ENCODE results near the gene PTPN9.
A peak's percentile ranks its signal among the peaks of the same experiment; 100 is the strongest.
"Not testable (repeated sequence)": the region's sequence is repeated elsewhere in the genome, so short reads cannot be mapped to it uniquely, and the experiment has no call there.

The PTPN9 gene

DNA sequence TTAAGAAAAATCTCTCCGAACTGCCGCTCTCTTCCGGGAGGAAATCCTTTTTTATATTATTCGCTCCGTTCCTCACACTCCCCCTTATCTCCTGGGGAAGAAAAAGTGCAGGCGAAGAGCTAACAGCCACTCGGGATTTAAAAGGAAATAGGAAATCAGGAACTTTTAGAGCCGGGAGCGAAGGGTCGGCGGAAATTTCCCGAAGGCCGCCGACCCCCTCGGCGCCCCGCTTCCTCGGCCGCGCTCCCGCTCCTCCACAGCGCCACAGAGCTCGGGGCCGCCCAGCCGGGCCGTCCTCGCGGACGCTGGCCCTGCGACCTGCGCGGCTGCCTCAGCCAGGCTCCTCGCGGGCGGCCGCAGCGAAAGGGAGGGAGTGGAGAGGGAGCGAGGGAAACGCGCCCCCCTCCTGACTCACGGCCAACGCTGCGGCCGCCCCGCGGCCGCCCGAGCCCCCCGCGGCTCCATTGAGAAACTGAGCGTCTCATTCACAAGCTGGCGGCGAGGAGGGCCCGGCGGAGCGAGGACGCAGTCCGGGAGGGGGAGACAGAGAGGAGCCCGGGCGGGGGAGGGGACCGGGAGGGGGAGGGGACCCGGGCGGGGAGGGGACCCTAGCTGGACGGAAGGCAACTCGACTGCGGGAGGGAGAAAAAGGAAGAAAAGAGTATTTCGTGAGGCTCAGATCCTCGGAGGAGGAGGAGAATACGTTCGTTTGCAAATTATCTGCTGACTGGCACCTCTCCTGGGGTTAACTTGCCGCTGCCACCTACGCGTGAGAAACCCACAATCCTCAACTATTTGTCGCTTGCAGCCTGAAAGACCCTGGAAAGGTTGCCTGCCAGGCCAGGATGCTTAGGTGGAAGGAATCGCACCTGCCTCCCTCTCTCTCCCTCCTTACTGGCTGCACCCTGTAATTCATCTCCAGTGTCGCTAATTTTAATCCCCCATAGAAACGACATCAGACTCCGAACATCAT lies at the start of gene PTPN9:
PTPN9 (minus strand) TSS at position 368 of the 973 bp plus-strand sequence. CDS start 539 bp downstream, outside the sequence.
- DNase-seq, result peak; percentile 61 to 66

DNA sequence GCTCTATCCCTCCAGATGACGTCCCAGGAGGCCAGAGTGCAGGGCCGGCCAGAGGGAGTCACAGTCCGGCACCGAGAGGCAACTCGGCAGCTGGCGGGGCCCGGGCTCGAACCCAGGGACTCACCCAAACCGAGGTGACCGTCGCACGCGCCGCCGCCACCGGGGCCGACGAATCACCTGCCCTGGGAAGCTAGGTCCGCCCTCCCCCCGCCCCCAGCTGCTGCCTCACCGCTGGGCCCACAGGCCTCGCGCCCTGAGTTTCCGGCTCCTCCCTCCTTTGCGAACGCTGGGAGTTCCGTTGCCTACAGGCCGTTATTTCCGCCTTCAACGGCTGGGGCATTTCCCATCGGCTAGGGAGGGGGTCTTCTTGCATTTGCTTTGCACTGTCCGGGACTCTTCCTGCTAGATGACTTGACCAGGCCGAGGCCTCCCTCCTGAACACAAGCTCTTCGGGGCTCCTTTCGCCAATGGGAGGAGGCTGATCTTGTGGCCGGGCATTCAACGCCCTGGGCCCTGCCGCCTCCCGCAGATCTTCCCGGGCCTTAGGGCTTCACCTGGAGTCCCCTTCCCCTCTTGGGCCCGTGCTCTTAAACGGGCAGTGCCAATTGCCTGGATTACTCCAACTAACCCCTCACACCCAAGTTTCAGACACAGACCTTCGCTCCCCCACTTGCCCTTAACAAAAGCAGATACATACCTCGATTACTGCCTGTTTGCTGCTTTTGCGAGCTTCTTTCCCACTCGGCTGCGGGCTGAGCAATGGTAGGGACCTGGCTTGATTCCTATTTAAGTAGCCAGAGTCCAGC lies 46.6 kb upstream of the PTPN9 start, which contains the start of gene SNUPN:
SNUPN (minus strand) TSS at position 184 of the 806 bp plus-strand sequence. CDS start 4,674 bp downstream, outside the sequence.
- DNase-seq, result peak; percentile 89 to 92

DNA sequence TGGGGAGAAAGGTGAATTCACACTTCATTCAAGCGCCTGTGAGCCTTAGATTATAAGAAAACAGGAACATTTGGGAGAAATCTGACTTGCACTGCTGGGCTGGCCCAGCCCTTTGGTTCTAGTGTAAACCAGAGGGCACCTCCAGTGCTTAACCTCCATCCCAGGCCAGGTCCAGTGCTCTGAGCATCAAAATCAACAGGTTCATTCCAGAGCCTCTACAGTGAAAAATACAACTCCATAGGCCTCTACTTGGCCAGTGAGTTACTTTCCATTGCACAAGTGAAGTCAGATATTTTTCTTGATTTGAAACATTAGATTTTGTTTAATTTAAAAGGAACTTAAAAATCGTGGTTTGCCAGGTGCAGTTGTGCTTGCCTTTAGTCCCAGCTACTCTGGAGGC lies 43.4 kb upstream of the PTPN9 start:
- DNase-seq, result no peak

DNA sequence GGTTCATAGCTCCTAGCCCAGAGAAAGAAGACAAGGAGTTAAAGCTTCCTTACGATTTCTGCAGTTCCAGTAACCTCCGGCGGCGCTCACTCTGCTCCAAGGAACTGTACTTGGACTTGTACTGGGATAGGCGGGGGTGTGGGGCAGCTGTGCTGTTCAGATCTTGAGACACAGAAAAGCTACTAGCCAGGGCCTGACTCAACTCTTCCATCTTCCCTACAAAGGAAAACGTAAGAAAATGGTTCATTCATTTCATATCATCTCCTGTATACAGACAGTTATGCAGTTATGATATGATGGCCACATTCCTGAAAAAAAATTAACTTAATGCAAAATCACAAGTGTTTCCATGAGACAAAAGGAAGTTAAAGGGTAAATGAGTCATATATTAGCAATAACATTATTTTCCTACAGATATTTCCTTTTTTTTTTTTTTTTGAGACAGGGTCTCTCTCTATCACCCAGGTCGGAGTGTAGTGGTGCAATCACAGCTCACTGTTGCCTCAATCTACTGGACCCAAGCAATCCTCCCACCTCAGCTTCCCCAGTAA lies 41.8 kb upstream of the PTPN9 start:
- no peak for DNase-seq

DNA sequence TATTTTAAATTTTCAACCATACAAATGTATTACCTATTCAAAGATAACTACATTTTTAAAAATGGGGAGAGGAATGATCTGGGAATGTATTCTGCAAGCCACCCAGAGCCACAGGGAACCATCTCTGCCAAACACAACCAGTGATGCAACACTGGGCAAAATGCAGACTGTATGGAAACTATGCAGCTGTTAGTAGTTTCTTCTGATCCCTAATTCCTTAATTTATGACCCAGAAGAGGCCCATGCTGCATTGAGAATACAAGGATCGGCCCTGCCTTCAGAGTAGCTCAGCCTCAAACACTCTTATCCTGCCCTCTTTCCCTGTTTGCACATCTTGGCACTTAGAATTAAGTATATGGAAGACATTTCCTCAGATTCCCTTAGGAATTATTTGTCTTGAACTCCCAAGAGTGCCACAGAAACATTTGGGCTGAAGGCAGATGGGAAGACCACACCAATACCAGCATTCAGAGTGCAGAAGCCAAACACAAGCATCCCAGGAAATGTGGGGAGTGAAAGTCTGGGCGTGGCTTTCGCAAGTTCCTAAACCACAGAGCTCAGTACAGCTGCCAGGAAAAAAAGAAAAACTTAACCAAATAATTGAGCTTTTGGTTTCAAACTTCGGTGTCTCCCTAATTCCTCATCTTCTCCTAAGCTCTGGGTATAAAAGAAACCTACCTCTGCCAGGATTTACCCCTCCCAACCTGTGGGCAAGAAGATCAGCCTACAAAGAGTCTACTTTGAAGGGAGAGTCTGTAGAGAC lies 41.1 kb upstream of the PTPN9 start:
- DNase-seq, result no peak

DNA sequence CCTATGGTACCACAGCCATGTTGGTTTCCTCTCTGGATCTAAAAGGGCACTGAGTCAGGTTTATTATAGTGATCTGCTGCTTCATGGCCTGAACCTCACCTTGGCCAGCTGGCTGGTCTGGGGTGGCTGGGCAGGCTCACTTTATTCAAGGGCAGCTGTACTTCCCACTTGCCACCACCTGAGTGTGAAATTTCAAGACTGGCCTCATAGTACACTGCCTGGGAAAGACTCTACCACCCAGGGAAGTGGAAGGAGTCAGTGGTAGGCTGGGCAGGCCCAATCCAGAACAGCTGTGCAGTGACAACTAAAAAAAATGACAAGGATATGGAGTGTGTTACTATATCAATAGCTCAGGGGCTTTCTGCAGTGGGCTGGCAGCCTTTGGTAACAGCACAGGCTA lies 37.7 kb upstream of the PTPN9 start:
- DNase-seq, result no peak

DNA sequence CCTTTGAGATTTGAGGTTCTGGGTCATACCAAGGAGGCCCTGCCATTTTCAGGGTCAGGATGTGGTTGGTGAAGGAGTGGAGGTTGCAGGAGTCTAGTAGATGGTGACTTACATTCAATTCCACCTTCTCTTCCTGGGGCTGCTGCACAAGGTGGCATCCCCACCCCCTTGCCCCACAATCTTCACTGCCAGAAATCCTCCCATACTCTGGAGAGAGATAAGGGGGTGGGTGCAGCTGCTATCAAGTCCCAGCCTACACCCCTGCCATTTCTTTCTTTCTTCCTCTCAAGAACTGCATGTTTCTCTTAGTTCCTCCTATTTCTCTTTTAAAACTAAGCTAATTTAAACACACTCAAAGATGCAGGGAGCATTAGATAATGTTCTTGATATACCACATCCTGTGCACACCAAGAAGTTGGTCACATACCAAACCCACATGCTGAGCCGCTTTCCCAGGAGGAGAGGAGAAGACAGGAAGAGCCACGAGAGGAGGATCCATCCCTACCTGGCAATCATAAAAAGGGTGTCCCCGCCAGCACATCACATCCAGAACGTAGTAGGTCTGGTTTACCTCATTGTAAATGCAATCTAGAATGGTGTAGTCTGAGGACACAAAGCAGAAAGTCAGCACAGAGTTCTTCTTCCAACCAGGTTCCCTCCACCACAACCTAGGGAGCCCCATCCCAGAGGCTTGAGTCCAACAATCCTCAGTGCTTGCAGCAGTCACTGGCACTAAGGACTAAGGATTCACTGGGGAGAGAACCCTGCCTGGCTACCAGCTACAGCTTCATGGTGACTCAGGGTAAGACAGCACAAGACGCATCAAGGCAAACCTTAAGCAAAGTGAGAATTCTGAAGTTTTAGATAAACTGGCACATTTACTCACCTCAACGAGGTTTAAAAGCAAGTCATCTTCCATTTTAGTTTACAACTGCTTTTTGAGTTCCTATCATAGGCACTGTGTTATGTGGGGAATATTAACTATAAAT lies 27.9 kb upstream of the PTPN9 start:
- DNase-seq, result no peak

DNA sequence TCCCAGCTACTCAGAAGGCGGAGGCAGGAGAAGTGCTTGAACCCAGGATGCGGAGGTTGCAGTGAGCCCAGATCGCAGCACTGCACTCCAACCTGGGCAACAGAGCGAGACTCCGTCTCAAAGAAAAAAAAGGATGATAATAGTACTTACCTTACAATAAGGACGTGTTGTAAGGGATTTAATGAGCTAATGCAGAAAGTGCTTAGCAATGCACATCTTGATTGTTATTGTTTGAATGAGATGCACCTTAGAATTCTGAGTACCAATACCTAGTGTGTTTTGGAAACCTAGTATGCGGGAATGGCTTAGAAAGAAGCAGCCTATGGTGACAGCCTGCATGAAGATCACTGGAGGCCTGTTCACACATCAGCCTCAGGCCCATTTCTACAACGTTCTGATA lies 26.9 kb upstream of the PTPN9 start:
- no peak for DNase-seq

DNA sequence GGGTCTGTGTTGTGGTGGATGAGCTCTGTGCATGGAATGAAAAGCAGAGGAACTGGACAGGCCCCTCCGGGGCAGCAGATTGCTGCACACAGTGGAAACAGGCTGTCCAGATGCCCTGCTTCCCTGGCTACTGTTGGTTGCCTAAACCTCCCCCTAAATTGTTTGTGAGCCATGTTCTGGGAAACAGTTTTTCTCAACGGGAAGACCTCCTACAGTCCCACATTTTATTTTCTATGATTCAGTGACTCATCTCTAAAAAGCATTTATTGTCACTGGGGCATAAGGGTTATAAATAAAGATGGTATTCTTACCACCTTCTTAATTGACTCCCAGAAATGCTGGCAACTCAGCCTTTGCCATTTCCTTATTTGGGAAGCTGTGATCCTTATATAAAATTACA lies 20.3 kb upstream of the PTPN9 start:
- DNase-seq, result no peak

DNA sequence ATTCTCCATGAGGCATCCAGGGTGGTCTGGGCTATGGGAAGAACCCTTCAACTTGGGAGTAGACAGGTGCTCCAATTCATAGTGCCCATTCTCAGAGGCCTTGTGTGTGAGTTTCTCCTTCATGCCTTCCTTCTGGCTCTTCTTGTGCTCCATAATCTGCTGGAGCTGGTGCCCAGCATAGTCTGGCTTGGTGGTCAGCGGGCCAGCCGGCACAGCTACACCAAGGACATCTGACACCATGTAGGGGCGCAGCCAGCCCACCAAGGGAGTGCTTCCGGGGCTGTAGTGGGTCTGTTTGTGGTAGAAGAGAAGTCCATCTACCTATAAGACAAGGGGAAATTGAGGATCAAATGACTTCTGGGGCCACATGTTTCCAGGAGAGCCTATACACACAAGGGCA lies 19.2 kb upstream of the PTPN9 start:
- no peak for DNase-seq

DNA sequence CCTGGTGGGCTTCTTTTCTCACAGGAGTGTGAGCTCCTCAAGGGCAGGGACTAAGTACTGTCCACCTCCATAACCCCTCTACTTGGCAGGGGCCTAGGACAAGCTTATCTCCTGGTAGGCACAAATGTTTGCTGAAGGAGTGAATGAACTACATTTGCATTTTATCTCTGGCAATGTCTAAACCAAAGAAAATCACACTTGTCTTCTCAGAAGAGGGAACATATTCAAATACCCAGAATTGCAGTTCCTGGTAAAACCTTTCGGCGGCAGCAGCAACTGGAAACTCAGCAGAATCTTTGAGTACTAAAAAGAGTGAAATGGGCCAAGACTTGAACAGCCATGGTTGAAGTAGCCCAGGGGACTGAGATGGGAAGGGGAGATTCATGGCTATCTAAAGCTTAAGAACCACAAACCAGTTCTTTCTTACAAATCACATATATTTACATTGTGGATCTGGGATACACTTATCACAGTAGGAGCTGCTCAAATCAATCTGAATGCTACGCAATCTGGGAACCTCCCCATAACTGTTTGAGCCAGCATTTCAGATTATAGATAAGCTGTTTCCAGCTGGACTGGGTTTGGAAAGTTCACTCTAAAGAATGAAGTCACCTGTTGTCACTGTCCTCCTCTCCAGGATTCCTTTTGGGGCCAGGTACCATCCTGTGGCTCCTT lies 18.7 kb upstream of the PTPN9 start:
- DNase-seq, result no peak

DNA sequence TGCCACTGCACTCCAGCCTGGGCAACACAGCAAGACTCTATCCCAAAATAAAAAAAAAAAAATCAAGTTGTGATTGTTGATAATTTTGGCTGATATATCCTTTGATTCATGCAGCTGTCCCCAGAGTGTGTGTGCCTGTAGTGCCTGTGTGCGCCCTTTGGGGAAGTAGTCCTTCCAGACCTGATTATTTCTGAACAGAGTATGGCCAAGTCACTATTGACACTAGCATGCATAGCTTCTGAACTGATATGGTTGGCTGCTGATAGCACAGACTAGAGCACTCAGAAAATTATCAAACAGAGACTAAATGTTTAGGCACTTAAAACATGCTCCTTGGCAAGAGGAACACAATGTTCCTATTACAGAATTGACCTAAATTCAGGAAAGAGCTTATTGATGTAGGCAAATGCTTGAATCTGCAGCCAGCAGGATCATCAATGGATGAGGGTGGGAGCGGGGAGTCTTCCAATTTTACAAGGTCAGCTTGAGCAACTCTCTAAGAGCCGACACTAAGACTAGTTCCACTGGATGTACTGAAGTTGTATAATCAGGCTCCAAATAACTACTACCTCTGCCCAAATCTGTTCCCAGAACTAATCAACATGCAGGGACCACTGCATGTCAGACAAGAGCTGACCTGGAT lies 17.7 kb upstream of the PTPN9 start:
- no peak for DNase-seq

DNA sequence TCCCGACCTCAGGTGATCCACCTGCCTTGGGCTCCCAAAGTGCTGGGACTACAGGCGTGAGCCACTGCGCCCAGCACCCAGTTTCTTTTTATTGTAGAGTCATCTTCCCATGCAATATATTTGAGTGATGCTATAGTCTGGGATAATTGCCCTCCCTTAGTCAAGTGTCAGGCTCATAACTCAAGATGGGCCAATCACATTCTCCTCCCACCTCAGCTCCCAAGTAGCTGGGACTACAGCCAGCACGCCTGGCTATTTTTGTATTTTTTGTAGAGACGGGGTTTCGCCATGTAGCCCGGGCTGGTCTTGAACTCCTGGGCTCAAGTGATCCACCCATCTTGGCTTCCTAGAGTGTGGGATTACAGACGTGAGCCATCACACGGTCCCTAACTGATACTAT lies 15.2 kb upstream of the PTPN9 start:
- DNase-seq, result no peak

DNA sequence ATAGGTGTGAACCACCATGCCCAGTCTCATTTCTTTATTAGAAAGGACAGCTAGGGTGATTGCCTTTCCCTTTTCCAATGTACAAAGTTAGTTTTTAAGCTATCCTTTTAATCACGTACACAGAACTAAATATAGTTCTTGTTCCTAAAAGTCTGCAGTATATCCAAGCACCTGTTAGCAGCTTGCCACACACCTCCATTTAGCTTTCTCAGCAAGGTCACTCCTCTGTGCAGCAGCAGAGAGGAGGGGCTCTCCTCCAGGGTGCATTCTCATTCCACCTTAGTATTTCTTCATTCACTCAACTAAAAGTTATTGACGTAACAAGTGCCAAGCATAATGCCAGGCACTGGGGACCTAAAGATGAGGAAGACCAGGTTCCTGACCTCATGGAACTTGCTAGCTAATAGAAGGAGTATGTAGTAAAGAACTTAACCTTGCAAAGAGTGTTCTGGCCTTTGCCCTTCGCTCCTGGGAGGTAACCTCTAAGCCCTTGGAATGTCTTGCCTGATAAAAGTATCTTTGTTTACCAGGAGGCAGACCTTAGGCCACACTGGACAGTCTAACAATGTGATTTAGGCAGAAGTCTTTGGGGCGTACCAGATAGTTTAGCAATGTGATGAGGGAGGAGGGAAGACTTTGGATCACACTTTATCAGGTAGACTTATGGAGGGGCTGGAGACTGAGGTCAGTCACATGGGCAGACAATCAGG lies 12.7 kb upstream of the PTPN9 start:
- no peak for DNase-seq

DNA sequence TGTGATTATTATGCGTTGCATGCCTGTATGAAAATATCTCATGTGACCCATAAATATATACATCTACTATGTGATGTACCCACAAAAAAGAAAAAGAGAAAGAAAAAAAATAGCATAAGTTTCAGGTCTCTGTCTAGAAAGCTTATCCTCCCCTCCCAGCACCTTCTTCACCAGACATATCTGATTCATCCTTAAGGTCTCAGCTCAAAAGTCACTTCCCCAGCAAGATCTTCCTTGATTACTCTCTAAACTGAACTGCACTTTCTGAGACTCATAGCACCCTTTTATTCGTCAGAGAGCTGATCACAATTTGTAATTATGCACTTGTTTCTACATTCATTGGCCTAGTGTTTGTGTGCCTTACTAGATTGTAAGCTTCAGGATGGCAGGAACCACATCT lies 11.1 kb upstream of the PTPN9 start:
- DNase-seq, result no peak

DNA sequence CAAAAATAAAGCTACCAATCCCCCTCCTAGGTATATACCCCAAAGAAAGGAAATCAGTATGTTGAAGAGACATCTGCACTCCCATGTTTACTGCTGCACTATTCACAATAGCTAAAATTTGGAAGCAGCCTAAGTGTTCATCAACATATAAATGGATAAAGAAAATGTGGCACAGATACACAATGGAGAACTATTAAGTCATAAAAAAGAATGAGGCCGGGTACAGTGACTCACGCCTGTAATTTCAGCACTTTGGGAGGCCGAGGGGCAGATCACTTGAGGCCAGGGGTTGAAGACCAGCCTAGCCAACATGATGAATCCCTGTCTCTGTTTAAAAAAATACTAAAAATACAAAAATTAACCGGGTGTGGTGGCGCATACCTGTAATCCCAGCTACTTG lies 10.0 kb upstream of the PTPN9 start:
- DNase-seq, result no peak

DNA sequence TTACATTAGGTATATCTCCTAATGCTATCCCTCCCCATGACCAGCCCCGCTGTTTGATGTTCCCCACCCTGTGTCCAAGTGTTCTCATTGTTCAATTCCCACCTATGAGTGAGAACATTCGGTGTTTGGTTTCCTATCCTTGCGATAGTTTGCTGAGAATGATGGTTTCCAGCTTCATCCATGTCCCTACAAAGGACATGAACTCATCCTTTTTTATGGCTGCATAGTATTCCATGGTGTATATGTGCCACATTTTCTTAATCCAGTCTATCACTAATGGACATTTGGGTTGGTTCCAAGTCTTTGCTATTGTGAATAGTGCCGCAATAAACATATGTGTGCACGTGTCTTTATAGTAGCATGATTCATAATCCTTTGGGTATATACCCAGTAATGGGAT lies 7.3 kb upstream of the PTPN9 start:
- DNase-seq, result not testable (repeated sequence)

DNA sequence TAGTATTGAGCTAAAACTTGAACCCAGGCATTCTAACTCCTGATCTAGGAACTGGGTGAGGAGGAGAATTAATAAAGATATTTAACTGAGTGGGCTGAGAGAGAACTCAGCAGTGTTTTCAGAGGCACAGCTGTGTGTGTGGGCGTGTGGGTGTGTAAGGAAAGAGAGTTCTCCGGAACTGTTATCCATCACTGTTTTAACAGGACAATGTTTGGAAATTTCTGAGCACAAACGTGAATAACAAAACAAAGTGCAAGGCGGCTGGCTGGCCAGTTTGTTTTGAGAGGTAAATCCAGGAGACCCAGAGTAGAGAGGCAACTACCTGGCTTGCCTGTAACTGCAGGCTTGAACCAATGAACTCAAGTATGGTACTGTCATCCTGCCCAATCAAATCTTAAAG lies 5.0 kb upstream of the PTPN9 start:
- no peak for DNase-seq

DNA sequence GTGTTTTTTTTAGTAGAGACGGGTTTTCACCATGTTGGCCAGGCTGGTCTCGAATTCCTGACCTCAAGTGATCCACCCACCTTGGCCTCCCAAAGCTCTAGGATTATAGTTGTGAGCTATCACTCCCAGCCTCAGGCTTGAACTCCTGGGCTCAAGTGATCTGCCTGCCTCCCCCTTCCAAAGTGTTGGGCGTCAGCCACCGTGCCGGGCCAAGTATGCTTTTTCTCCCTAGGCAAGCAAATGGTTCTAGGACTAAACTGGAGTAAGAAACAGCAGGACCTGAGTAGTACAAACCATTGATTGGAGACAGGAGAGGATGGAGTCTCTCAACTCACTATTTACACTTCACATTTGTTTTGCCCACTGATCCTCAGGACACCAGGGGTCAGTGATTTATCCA lies 4.6 kb upstream of the PTPN9 start:
- no peak for DNase-seq

DNA sequence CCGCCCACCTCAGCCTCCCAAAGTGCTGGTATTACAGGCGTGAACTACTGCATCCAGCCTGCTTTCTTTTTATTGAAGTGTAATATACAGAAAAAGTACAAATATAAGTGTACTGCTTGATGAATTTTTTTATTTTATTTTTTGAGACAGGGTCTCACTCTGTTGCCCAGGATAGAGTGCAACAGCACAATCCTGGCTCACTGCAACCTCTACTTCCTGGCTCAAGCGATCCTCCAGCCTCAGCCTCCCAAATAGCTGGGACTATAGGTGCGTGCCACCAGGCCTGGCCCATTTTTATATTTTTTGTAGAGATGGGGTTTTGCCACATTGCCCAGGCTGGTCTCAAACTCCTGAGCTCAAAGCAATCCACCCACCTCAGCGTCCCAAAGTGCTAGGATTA lies 3.8 kb upstream of the PTPN9 start:
- not testable (repeated sequence) for DNase-seq
